OCI-M2 (cell line): Measurements from ENCODE around the gene ULBP2.
"Not testable (repeated sequence)": the region's sequence is repeated elsewhere in the genome, so short reads cannot be mapped to it uniquely, and the experiment has no call there.

Experiments used
- DNase-seq: peaks from one replicate; lab custom pipeline; 2025; ENCODE audit not compliant: unreplicated experiment; lab: John Stamatoyannopoulos, UW

The ULBP2 gene

GRCh38 chr6:149948616-149949015 lies 6.8 kb downstream of the ULBP2 start:
- DNase-seq: no peak

- no peak for DNase-seq
Measured at GRCh38 chr6:149950423-149950822, 8.6 kb downstream of the ULBP2 start.

GRCh38 chr6:149951096-149951495 lies 9.3 kb downstream of the ULBP2 start:
- no peak for DNase-seq

GRCh38 chr6:149951626-149952025 lies 9.8 kb downstream of the ULBP2 start:
- DNase-seq: no peak

GRCh38 chr6:149953390-149953789 lies 11.6 kb downstream of the ULBP2 start:
- not testable (repeated sequence) for DNase-seq

GRCh38 chr6:149953934-149954327 lies 12.1 kb downstream of the ULBP2 start:
- DNase-seq: not testable (repeated sequence)

- not testable (repeated sequence) for DNase-seq
Measured at GRCh38 chr6:149954328-149954983, 12.6 kb downstream of the ULBP2 start.

- not testable (repeated sequence) for DNase-seq
Measured at GRCh38 chr6:149954984-149955653, 13.3 kb downstream of the ULBP2 start.

- not testable (repeated sequence) for DNase-seq
Measured at GRCh38 chr6:149955654-149956317, 14.0 kb downstream of the ULBP2 start.

GRCh38 chr6:149958124-149958523 lies 16.3 kb downstream of the ULBP2 start:
- DNase-seq: not testable (repeated sequence)

- DNase-seq: not testable (repeated sequence)
Measured at GRCh38 chr6:149959806-149960205, 18.0 kb downstream of the ULBP2 start.

GRCh38 chr6:149960488-149960887 lies 18.7 kb downstream of the ULBP2 start:
- no peak for DNase-seq

GRCh38 chr6:149961728-149962425 lies 20.1 kb downstream of the ULBP2 start:
- DNase-seq: no peak

GRCh38 chr6:149962461-149963211 lies 20.8 kb downstream of the ULBP2 start:
- no peak for DNase-seq

- no peak for DNase-seq
Measured at GRCh38 chr6:149963212-149963461, 21.3 kb downstream of the ULBP2 start.

- DNase-seq: peak; percentile 72
Measured at GRCh38 chr6:149963462-149964307, 21.9 kb downstream of the ULBP2 start, which contains the start of gene ULBP1. Gene ULBP1 (plus strand): TSS chr6:149963943. CDS start chr6:149964050, 107 bp downstream.

- DNase-seq: no peak
Measured at GRCh38 chr6:149964308-149965193, 22.7 kb downstream of the ULBP2 start.

- DNase-seq: no peak
Measured at GRCh38 chr6:149965194-149966020, 23.6 kb downstream of the ULBP2 start.
